SK-N-SH (cell line): ENCODE results near the gene MGST2. TPM values are rescaled to one million over a fixed set of nuclear protein-coding genes. Genes with fewer than 3 reads are reported as not detected.

Experiments
- CTCF ChIA-PET: fragments of 300-600, 350-600 bp; formaldehyde crosslinking; extraction: SDS; loops from one replicate; lab custom pipeline; 2021; lab: Yijun Ruan, JAX
- POLR2A ChIA-PET: fragments of 350-600 bp; sonication (Branson Sonifier 250); formaldehyde crosslinking; extraction: SDS; loops from one replicate; lab custom pipeline; 2020; ENCODE audit warnings: antibody characterized with exemption, inconsistent platforms; lab: Yijun Ruan, JAX
- DNase-seq: peaks from one replicate; pipeline ENCODE4 v3.0.0; 2012
- H2AFZ ChIP-seq: fragments of 200-600 bp; sonication (generic); 2 replicates; pipeline ENCODE4 v1.8.1; 2016; ENCODE audit warnings: antibody characterized with exemption, mild to moderate bottlenecking, low read depth
- H3F3A ChIP-seq: fragments of 200-600 bp; sonication (generic); replicated peaks from 2 replicates; pipeline ENCODE3; 2016; ENCODE audit warnings: antibody characterized with exemption, mild to moderate bottlenecking; ENCODE audit not compliant: insufficient read depth
- H3K27ac ChIP-seq, 2 experiments: fragments of 200-500 bp in 1 of 2; fragments of 200-600 bp in 1 of 2; sonication (Bioruptor generic) in 1 of 2; sonication (generic), shearing (Covaris generic) in 1 of 2; 2 replicates each; pipeline versions ENCODE4 v1.5.1 to v1.6.1; 2014 to 2016; ENCODE audit warnings: low read depth in 2 of 2, inconsistent platforms in 1 of 2, low read length in 1 of 2, mild to moderate bottlenecking in 1 of 2, mixed read lengths in 1 of 2
- H3K27me3 ChIP-seq: fragments of 200-600 bp; sonication (generic), shearing (Covaris generic); 2 replicates; pipeline ENCODE4 v1.6.1; 2016; ENCODE audit warnings: mixed run types; ENCODE audit not compliant: insufficient read depth
- H3K36me3 ChIP-seq, 2 experiments: fragments of 200-500 bp in 1 of 2; fragments of 200-600 bp in 1 of 2; sonication (Bioruptor generic) in 1 of 2; sonication (generic) in 1 of 2; replicated peaks in 1 of 2; 2 replicates each; pipeline versions ENCODE3 to v1.5.1; 2014 to 2016; ENCODE audit warnings: low read length in 1 of 2, mild to moderate bottlenecking in 1 of 2; ENCODE audit not compliant: insufficient read depth in 2 of 2, control insufficient read depth in 1 of 2
- H3K4me1 ChIP-seq, 2 experiments: fragments of 200-500 bp in 1 of 2; fragments of 200-600 bp in 1 of 2; sonication (Bioruptor generic) in 1 of 2; sonication (generic), shearing (Covaris generic) in 1 of 2; 2 replicates each; pipeline versions ENCODE4 v1.5.1 to v1.6.1; 2014 to 2016; ENCODE audit warnings: low read depth in 1 of 2, low read length in 1 of 2, mixed run types in 1 of 2; ENCODE audit not compliant: insufficient read depth in 2 of 2, control insufficient read depth in 1 of 2
- H3K4me2 ChIP-seq: fragments of 200-600 bp; sonication (generic), shearing (Covaris generic); 2 replicates; pipeline ENCODE4 v1.6.1; 2017; ENCODE audit warnings: mixed run types
- H3K4me3 ChIP-seq, 2 experiments: fragments of 200-500 bp in 1 of 2; fragments of 200-600 bp in 1 of 2; sonication (Bioruptor generic) in 1 of 2; sonication (generic), shearing (Covaris generic) in 1 of 2; 2 replicates each; pipeline versions ENCODE4 v1.5.1 to v1.8.1; 2014 to 2016; ENCODE audit warnings: low read depth in 2 of 2, inconsistent platforms in 1 of 2, low read length in 1 of 2, mild to moderate bottlenecking in 1 of 2, mixed read lengths in 1 of 2, moderate library complexity in 1 of 2
- H3K79me2 ChIP-seq: fragments of 200-600 bp; sonication (generic); 2 replicates; pipeline ENCODE4 v1.8.1; 2017; ENCODE audit warnings: mild to moderate bottlenecking; ENCODE audit not compliant: insufficient read depth
- H3K9ac ChIP-seq: fragments of 200-600 bp; sonication (generic); 2 replicates; pipeline ENCODE4 v1.6.1; 2017; ENCODE audit warnings: mixed run types
- H3K9me2 ChIP-seq: fragments of 200-600 bp; sonication (generic); 2 replicates; pipeline ENCODE4 v1.6.1; 2017; ENCODE audit warnings: mixed run types
- H3K9me3 ChIP-seq: fragments of 200-600 bp; sonication (generic); 2 replicates; pipeline ENCODE4 v1.6.1; 2017; ENCODE audit warnings: mixed run types, mild to moderate bottlenecking, moderate library complexity
- H4K20me1 ChIP-seq: fragments of 200-600 bp; sonication (generic); 2 replicates; pipeline ENCODE4 v1.6.1; 2017; ENCODE audit warnings: mild to moderate bottlenecking, mixed run types; ENCODE audit not compliant: insufficient read depth
- CHD2 ChIP-seq: fragments of 150-350 bp; IDR thresholded peaks from 2 replicates; pipeline ENCODE4 v1.6.1; 2018; ENCODE audit warnings: low read length; ENCODE audit not compliant: partially characterized antibody
- ELF1 ChIP-seq: IDR thresholded peaks from 2 replicates; pipeline ENCODE4 v1.4.0; 2012
- EZH2phosphoT487 ChIP-seq: fragments of 200-600 bp; sonication (generic); IDR thresholded peaks from 2 replicates; pipeline ENCODE4 v1.6.1; 2017; ENCODE audit warnings: low read depth, mixed run types, mild to moderate bottlenecking, antibody characterized with exemption, moderate library complexity, borderline replicate concordance
- FOXJ3 ChIP-seq: sonication (generic); formaldehyde crosslinking; IDR thresholded peaks from 2 replicates; pipeline ENCODE4 v1.5.1; 2020; ENCODE audit warnings: mild to moderate bottlenecking, missing genetic modification reagents
- GABPA ChIP-seq: IDR thresholded peaks from 2 replicates; pipeline ENCODE4 v1.4.0; 2012; ENCODE audit warnings: low read depth, mild to moderate bottlenecking
- GATA2 ChIP-seq: sonication (generic); formaldehyde crosslinking; IDR thresholded peaks from 2 replicates; pipeline ENCODE4 v1.5.0; 2020; ENCODE audit warnings: mild to moderate bottlenecking, missing genetic modification reagents
- MEF2A ChIP-seq: IDR thresholded peaks from 2 replicates; pipeline ENCODE4 v1.4.0; 2012; ENCODE audit warnings: low read depth, borderline replicate concordance
- MXI1 ChIP-seq: IDR thresholded peaks from 2 replicates; pipeline ENCODE4 v1.6.1; 2012; ENCODE audit warnings: mild to moderate bottlenecking, low read depth, low read length, improper control_type of control experiment
- NFIC ChIP-seq: IDR thresholded peaks from 2 replicates; pipeline ENCODE4 v1.4.0; 2012; ENCODE audit warnings: borderline replicate concordance
- POLR2AphosphoS5 ChIP-seq: IDR thresholded peaks from 2 replicates; pipeline ENCODE4 v1.6.1; 2012; ENCODE audit warnings: low read depth, low read length
- RAD21 ChIP-seq: IDR thresholded peaks from 2 replicates; pipeline ENCODE4 v1.6.1; 2012; ENCODE audit warnings: mild to moderate bottlenecking, low read length
- RCOR1 ChIP-seq: fragments of 150-350 bp; IDR thresholded peaks from 2 replicates; pipeline ENCODE4 v1.6.1; 2017; ENCODE audit warnings: antibody characterized with exemption, low read length
- RXRA ChIP-seq: IDR thresholded peaks from 2 replicates; pipeline ENCODE4 v1.4.0; 2012; ENCODE audit warnings: low read depth, mild to moderate bottlenecking, borderline replicate concordance
- SMC3 ChIP-seq: IDR thresholded peaks from 2 replicates; pipeline ENCODE4 v1.6.1; 2012; ENCODE audit warnings: low read depth, low read length, improper control_type of control experiment
- TAF1 ChIP-seq: IDR thresholded peaks from 2 replicates; pipeline ENCODE4 v1.6.1; 2012; ENCODE audit warnings: low read depth, mild to moderate bottlenecking, low read length, moderate library complexity, borderline replicate concordance
- TCF12 ChIP-seq: IDR thresholded peaks from 2 replicates; pipeline ENCODE4 v1.4.0; 2012
- TEAD4 ChIP-seq: IDR thresholded peaks from 2 replicates; pipeline ENCODE4 v1.4.0; 2012; ENCODE audit warnings: mild to moderate bottlenecking, borderline replicate concordance; ENCODE audit not compliant: insufficient read depth
- YY1 ChIP-seq: IDR thresholded peaks from 2 replicates; pipeline ENCODE4 v1.4.0; 2012; ENCODE audit warnings: low read depth, mild to moderate bottlenecking
- WGBS: methylation state at CpG from one replicate; pipeline ENCODE4 v1.1.6; 2017; ENCODE audit warnings: low lambda C conversion rate; 5-methylcytosine and 5-hydroxymethylcytosine counted together
- polyA plus RNA-seq, 3 experiments: library from polyadenylated mRNA; depleted of rRNA; stranded (reverse); fragments of >200 nt; gene quantifications; 2 replicates each; pipeline ENCODE4 v1.2.3, GENCODE V29; 2012
- TF ChIP-seq, protein P1 (sequence below): fragments of 150-350 bp; IDR thresholded peaks from 2 replicates; pipeline ENCODE4 v1.6.1; 2016; ENCODE audit warnings: mild to moderate bottlenecking, low read depth, low read length
- TF ChIP-seq, protein P2 (sequence below): IDR thresholded peaks from 2 replicates; pipeline ENCODE4 v1.4.0; 2012; ENCODE audit warnings: low read depth, borderline replicate concordance
- TF ChIP-seq, protein P3 (sequence below): fragments of 150-350 bp; IDR thresholded peaks from 2 replicates; pipeline ENCODE4 v1.6.1; 2017; ENCODE audit warnings: antibody characterized with exemption, low read length, low read depth, borderline replicate concordance

Gene MGST2
- polyA plus RNA-seq, 1 of the 3 experiments (the other 2 are of a cell fraction): 26.5 TPM

DNA sequence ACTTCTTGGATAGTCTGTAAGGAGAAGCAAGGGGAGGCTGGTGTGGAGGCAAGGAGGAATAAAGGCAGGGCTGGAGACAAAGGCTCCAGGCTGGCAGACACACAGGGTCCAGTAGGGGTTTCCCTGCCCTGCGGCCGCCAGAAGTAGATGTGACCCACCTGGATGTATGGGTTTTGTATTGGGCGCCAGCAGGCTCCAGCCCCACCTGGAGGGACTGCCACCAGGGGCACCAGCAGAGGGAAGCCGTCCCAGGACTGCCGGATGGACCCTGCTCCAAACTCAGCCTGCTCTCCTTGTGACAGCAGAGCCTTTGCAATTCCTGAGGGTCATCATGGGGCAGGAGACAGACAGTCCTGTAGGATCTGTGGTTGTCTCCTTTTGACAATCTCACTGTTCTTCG is 52.7 kb downstream of the MGST2 start:
- no peaks in the 10 kb centered on the region for H4K20me1 ChIP-seq
- no peak for DNase-seq
- H3K27me3 ChIP-seq: no peaks in the 10 kb centered on the region
- H3K79me2 ChIP-seq: no peaks in the 10 kb centered on the region
- H3F3A ChIP-seq: peaks cover 3% of the 10 kb centered on the region
- POLR2A ChIA-PET: no interaction called here
- H3K4me2 ChIP-seq: no peak overlapping the region
- no peak overlapping the region for H3K4me3 ChIP-seq
- H3K9ac ChIP-seq: no peak overlapping the region
- no peak for TF ChIP-seq POLR2AphosphoS5
- no peak for TF ChIP-seq RCOR1
- TF ChIP-seq, protein P1, sequence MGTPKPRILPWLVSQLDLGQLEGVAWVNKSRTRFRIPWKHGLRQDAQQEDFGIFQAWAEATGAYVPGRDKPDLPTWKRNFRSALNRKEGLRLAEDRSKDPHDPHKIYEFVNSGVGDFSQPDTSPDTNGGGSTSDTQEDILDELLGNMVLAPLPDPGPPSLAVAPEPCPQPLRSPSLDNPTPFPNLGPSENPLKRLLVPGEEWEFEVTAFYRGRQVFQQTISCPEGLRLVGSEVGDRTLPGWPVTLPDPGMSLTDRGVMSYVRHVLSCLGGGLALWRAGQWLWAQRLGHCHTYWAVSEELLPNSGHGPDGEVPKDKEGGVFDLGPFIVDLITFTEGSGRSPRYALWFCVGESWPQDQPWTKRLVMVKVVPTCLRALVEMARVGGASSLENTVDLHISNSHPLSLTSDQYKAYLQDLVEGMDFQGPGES: no peak
- H3K9me3 ChIP-seq: no peaks in the 10 kb centered on the region
- WGBS: 94% methylated on average over 4 of the region's 6 CpGs
- peaks cover 0 to 10% of the 10 kb centered on the region in 2 experiments; a peak in 2 of 4 replicates for H3K4me1 ChIP-seq
- H2AFZ ChIP-seq: no peak overlapping the region
- no peak overlapping the region for H3K27ac ChIP-seq
- CTCF ChIA-PET: interaction anchor here (0.6 kb wide), 1 partner anchor 18 kb away, joined by 3 read pairs; no protein-coding TSS in a partner anchor
- H3K36me3 ChIP-seq: peaks cover 2 to 43% of the 10 kb centered on the region in 2 experiments
- H3K9me2 ChIP-seq: no peaks in the 10 kb centered on the region

DNA sequence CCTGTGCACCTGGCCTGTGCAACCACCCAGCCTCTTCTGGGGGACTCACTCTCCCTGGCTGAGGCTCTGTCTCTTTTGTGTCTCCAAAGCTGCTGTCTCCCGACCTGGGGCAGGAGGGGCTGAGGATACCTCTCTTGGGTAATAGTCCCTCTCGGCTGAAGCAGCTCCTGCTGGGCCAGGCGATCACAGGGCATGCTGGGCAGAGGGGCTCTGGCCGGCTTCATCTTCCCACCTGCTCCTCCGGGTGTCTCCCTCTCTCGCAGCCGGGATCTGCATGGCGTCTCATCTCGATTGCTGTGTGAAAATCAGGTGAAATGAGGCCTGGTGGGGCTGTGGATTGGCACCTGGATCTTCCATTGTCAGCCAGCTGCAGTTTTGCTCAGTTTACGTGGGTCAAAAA is 53.2 kb downstream of the MGST2 start:
- CTCF ChIA-PET: interaction anchor here (0.6 to 1.4 kb wide), 4 partner anchors 12 to 62 kb away, joined by 3 to 4 read pairs (median 3); no protein-coding TSS in a partner anchor

More for the DNA sequence above, 53.2 kb downstream of the MGST2 start:
- Histone ChIP-seq H3K27ac (no peak overlapping the region; a peak in 1 of 4 replicates), H3K4me1 (peaks cover 0 to 10% of the 10 kb centered on the region in 2 experiments; a peak in 2 of 4 replicates), H3F3A (peaks cover 3% of the 10 kb centered on the region), H2AFZ (no peak overlapping the region), H3K9me2 (no peaks in the 10 kb centered on the region), H3K4me3 (no peak overlapping the region), H3K36me3 (peaks cover 4 to 46% of the 10 kb centered on the region in 2 experiments), H4K20me1 (no peaks in the 10 kb centered on the region), H3K9ac (no peak overlapping the region), H3K79me2 (no peaks in the 10 kb centered on the region), H3K27me3 (no peaks in the 10 kb centered on the region), H3K4me2 (no peak overlapping the region), H3K9me3 (no peaks in the 10 kb centered on the region)
- DNase-seq: no peak
- TF ChIP-seq MEF2A: no peak
- no peak for TF ChIP-seq RAD21
- TF ChIP-seq TAF1: no peak
- TF ChIP-seq MXI1: no peak
- TF ChIP-seq CHD2: no peak
- TF ChIP-seq GABPA: no peak
- TF ChIP-seq, protein P2, sequence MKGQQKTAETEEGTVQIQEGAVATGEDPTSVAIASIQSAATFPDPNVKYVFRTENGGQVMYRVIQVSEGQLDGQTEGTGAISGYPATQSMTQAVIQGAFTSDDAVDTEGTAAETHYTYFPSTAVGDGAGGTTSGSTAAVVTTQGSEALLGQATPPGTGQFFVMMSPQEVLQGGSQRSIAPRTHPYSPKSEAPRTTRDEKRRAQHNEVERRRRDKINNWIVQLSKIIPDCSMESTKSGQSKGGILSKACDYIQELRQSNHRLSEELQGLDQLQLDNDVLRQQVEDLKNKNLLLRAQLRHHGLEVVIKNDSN: no peak
- no peak for TF ChIP-seq SMC3
- TF ChIP-seq, protein P3, sequence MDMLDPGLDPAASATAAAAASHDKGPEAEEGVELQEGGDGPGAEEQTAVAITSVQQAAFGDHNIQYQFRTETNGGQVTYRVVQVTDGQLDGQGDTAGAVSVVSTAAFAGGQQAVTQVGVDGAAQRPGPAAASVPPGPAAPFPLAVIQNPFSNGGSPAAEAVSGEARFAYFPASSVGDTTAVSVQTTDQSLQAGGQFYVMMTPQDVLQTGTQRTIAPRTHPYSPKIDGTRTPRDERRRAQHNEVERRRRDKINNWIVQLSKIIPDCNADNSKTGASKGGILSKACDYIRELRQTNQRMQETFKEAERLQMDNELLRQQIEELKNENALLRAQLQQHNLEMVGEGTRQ: no peak
- no peak for TF ChIP-seq GATA2 (CRISPR knock-in tag)
- no peak for TF ChIP-seq FOXJ3 (CRISPR knock-in tag)
- TF ChIP-seq TEAD4: no peak
- TF ChIP-seq POLR2AphosphoS5: no peak
- no peak for TF ChIP-seq EZH2phosphoT487
- no peak for TF ChIP-seq NFIC
- TF ChIP-seq RXRA: no peak
- no peak for TF ChIP-seq YY1
- TF ChIP-seq TCF12: no peak
- TF ChIP-seq ELF1: no peak
- POLR2A ChIA-PET: no interaction called here
- 94% methylated on average over 8 of the region's 10 CpGs for WGBS
